Naive B cell (primary cell): ENCODE measurements around the gene TLR5. TPM values are rescaled to one million over a fixed set of nuclear protein-coding genes. Genes with fewer than 3 reads are reported as not detected.
"Not testable (repeated sequence)": the region's sequence is repeated elsewhere in the genome, so short reads cannot be mapped to it uniquely, and the experiment has no call there.

Experiments used
- ATAC-seq, 2 donors: fragments of 150-1000 bp; cut with Tn5 transposase; 2 replicates each; pipeline ENCODE4 v1.10.0; 2021; ENCODE audit warnings: low read depth in 2 of 2, mild to moderate bottlenecking in 2 of 2, moderate library complexity in 2 of 2
- DNase-seq: peaks from one replicate; pipeline ENCODE4 v3.0.0; 2022
- H3K27ac Mint-ChIP-seq, 6 donors: one replicate each; pipeline ENCODE4 v1.8.0; 2020 to 2022; ENCODE audit warnings: mild to moderate bottlenecking in 6 of 6, mixed read lengths in 6 of 6, moderate library complexity in 5 of 6, inconsistent platforms in 2 of 6
- H3K27me3 Mint-ChIP-seq, 3 donors: one replicate each; pipeline ENCODE4 v1.8.0; 2021 to 2022; ENCODE audit warnings: mixed read lengths in 3 of 3, mild to moderate bottlenecking in 1 of 3
- H3K36me3 Mint-ChIP-seq, 2 donors: one replicate each; pipeline ENCODE4 v1.8.0; 2020 to 2022; ENCODE audit warnings: mixed read lengths in 2 of 2, inconsistent platforms in 1 of 2, mild to moderate bottlenecking in 1 of 2
- H3K4me1 Mint-ChIP-seq, 3 donors: one replicate each; pipeline ENCODE4 v1.8.0; 2020 to 2022; ENCODE audit warnings: mixed read lengths in 3 of 3, inconsistent platforms in 1 of 3, mild to moderate bottlenecking in 1 of 3, moderate library complexity in 1 of 3
- H3K4me3 Mint-ChIP-seq, 8 donors: one replicate each; pipeline ENCODE4 v1.8.0; 2020 to 2022; ENCODE audit warnings: mild to moderate bottlenecking in 8 of 8, mixed read lengths in 8 of 8, moderate library complexity in 8 of 8, inconsistent platforms in 2 of 8
- H3K9me3 Mint-ChIP-seq, 7 donors: one replicate each; pipeline ENCODE4 v1.8.0; 2020 to 2022; ENCODE audit warnings: mixed read lengths in 7 of 7, mild to moderate bottlenecking in 5 of 7, inconsistent platforms in 2 of 7, moderate library complexity in 1 of 7
- polyA plus RNA-seq, 6 donors: library from polyadenylated mRNA; unstranded; fragments of 300-500 nt; fragmentation: Illumina TruSeq; gene quantifications; one replicate each; pipeline ENCODE4 v1.2.3, GENCODE V29; 2021; ENCODE audit warnings: low read depth in 6 of 6

Gene TLR5
- polyA plus RNA-seq, 6 donors from 2014 or later, result 0.24 to 0.91 (median 0.35) TPM; not detected in 2

DNA sequence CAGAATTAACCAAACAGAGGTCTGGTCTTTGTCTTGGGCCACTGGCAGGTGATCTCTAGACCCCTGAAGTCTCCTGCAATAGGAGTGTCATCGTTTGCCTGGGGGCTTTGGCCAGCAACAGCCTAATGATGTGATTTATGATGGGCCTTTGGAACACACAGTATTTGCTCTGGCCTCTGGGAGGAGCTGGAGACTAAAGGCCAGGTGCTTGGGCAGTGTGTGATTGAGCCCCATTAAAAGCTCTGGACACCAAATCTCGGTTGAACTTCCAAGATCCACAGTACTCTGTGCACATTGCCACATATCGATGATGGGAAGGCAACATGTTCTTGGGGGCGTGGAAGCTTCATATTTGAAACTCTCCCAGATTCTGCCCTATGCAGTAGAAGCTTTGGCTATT, 32.0 kb upstream of the TLR5 start:
- Mint-ChIP-seq H3K9me3 (peaks cover 0 to 6% (median 2%) of the 10 kb centered on the region in 7 donors), H3K27me3 (peaks cover 9 to 25% (median 23%) of the 10 kb centered on the region in 3 donors), H3K27ac (peak overlapping the region in 1 of 6 donors; percentile 52), H3K36me3 (no peaks in the 10 kb centered on the region), H3K4me3 (no peak overlapping the region), H3K4me1 (peaks cover 0 to 4% (median 0%) of the 10 kb centered on the region in 3 donors)
- DNase-seq (no peak), ATAC-seq (no peak)

DNA sequence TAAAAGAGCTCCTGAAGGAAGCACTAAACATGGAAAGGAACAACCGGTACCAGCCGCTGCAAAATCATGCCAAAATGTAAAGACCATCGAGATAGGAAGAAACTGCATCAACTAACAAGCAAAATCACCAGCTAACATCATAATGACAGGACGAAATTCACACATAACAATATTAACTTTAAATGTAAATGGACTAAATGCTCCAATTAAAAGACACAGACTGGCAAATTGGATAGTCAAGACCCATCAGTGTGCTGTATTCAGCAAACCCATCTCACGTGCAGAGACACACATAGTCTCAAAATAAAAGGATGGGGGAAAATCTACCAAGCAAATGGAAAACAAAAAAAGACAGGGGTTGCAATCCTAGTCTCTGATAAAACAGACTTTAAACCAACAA, 26.4 kb upstream of the TLR5 start:
- not testable (repeated sequence) for H3K4me3 Mint-ChIP-seq, DNase-seq, H3K9me3 Mint-ChIP-seq, H3K36me3 Mint-ChIP-seq, ATAC-seq, H3K4me1 Mint-ChIP-seq
- peaks cover 8 to 11% (median 11%) of the 10 kb centered on the region in 3 donors for H3K27me3 Mint-ChIP-seq
- H3K27ac Mint-ChIP-seq, result peak overlapping the region in 1 of 6 donors; percentile 58

DNA sequence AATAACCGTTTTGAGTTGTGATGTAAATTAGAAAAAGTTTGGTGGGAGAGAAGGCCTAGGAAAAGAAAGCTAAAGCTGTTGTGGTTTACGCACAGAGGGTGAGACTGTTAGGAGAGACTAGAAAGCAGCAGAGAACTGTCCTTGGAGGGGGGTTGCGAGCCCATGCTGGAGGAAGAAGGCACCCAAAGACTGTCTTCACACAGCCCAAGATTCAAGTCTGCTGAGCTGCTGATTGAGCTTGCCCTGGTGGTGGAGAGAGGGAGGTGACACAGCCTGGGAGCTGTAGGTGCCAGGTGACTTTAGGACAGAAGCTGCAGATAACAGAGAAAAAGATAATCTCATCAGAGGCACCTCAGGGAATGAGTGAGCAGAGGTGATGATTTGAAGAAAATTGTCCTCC, 18.3 kb upstream of the TLR5 start:
- Mint-ChIP-seq H3K4me3 (peak overlapping the region in 1 of 8 donors; percentile 57), H3K4me1 (no peaks in the 10 kb centered on the region), H3K9me3 (peaks cover 0 to 3% (median 0%) of the 10 kb centered on the region in 7 donors), H3K27me3 (peaks cover 39 to 48% (median 44%) of the 10 kb centered on the region in 3 donors), H3K36me3 (no peaks in the 10 kb centered on the region), H3K27ac (no peak overlapping the region)
- ATAC-seq, result no peak
- no peak for DNase-seq

DNA sequence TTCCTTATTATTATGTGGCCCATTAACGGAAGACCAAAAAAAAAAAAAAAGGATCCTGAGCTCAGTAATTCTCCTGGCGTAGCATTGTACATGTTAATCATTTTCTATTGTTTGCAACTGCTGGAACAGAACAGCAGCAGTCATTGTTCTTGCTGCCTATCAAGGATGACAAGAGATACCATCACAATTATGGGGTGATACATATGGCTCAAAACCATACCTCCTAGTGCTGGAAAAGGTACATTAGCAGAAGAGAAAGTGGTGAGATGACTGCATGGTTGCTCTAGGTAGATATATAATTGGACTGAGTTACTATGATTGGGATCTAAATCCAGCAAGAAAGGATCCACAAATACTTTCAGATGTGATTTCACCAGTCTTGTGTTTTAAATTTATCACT, 13.3 kb upstream of the TLR5 start:
- no peaks in the 10 kb centered on the region for H3K4me1 Mint-ChIP-seq
- H3K27ac Mint-ChIP-seq, result no peak overlapping the region
- no peaks in the 10 kb centered on the region for H3K9me3 Mint-ChIP-seq
- no peak for ATAC-seq
- no peak for DNase-seq
- H3K27me3 Mint-ChIP-seq, result peaks cover 32 to 51% (median 40%) of the 10 kb centered on the region in 3 donors
- H3K4me3 Mint-ChIP-seq, result no peak overlapping the region
- H3K36me3 Mint-ChIP-seq, result no peaks in the 10 kb centered on the region

DNA sequence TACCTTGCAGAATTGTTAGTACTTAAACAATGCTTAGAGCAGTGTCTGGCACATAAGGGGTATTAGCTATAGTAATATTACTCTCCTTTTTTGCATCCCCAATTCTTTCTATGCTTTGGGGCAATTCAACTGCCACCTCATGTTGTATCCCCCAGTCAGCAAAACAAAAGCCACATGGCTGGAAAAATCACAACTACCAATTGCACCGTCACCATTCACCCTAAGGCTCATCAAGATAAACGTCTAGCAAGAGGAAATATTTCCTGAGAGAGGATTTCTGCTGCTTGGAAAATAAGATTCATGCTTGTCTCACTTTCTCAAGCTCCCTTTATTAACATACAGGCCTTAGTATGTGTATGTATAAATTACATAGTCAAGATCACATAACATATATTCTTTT, 12.1 kb upstream of the TLR5 start:
- no peaks in the 10 kb centered on the region for H3K9me3 Mint-ChIP-seq
- peaks cover 27 to 48% (median 33%) of the 10 kb centered on the region in 3 donors for H3K27me3 Mint-ChIP-seq
- H3K4me3 Mint-ChIP-seq, result no peak overlapping the region
- H3K27ac Mint-ChIP-seq, result no peak overlapping the region
- no peak for ATAC-seq
- H3K36me3 Mint-ChIP-seq, result no peaks in the 10 kb centered on the region
- H3K4me1 Mint-ChIP-seq, result no peaks in the 10 kb centered on the region
- DNase-seq, result no peak

GRCh38 chr1:223153177-223154119, 10.4 kb upstream of the TLR5 start:
- DNase-seq, result no peak
- Mint-ChIP-seq H3K36me3 (no peaks in the 10 kb centered on the region), H3K27ac (no peak overlapping the region), H3K9me3 (peaks cover 0 to 4% (median 0%) of the 10 kb centered on the region in 7 donors), H3K27me3 (peaks cover 26 to 41% (median 30%) of the 10 kb centered on the region in 3 donors), H3K4me1 (no peaks in the 10 kb centered on the region), H3K4me3 (no peak overlapping the region)
- ATAC-seq, result no peak

DNA sequence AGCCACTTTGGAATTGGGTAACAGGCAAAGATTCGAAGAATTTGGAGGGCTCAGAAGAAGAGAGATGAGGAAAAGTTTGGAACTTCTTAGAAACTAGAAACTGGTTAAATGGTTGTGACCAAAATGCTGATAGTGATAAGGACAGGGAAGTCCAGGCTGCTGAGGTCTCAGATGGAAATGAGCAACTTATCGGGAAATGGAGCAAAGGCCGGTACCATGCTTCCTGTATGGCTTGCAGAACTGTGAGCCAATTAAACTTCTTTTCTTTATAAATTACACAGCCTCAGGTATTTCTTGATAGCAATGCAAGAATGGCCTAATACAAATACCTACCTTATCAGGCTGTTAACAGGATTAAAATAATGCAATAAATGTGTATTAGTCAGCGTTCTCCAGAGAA, 9.4 kb upstream of the TLR5 start:
- no peak for ATAC-seq
- H3K27me3 Mint-ChIP-seq, result peaks cover 25 to 49% (median 26%) of the 10 kb centered on the region in 3 donors

GRCh38 chr1:223150443-223150842, 7.4 kb upstream of the TLR5 start:
- peaks cover 5 to 15% (median 7%) of the 10 kb centered on the region in 7 donors for H3K9me3 Mint-ChIP-seq
- no peaks in the 10 kb centered on the region for H3K4me1 Mint-ChIP-seq
- no peak for ATAC-seq
- H3K4me3 Mint-ChIP-seq, result no peak overlapping the region
- H3K36me3 Mint-ChIP-seq, result peaks cover 0 to 7% of the 10 kb centered on the region in 2 donors
- H3K27ac Mint-ChIP-seq, result no peak overlapping the region
- no peak for DNase-seq
- H3K27me3 Mint-ChIP-seq, result peaks cover 38 to 68% (median 41%) of the 10 kb centered on the region in 3 donors

More for the DNA sequence above, 9.4 kb upstream of the TLR5 start:
- Mint-ChIP-seq H3K36me3 (peaks cover 0 to 7% of the 10 kb centered on the region in 2 donors), H3K4me1 (no peaks in the 10 kb centered on the region), H3K4me3 (no peak overlapping the region), H3K27ac (no peak overlapping the region), H3K9me3 (peaks cover 3 to 9% (median 3%) of the 10 kb centered on the region in 7 donors)
- no peak for DNase-seq

- Mint-ChIP-seq H3K27ac (no peak overlapping the region), H3K36me3 (peaks cover 0 to 7% of the 10 kb centered on the region in 2 donors), H3K4me1 (peaks cover 12 to 14% (median 13%) of the 10 kb centered on the region in 3 donors), H3K9me3 (peaks cover 5 to 15% (median 7%) of the 10 kb centered on the region in 7 donors), H3K27me3 (peaks cover 37 to 68% (median 41%) of the 10 kb centered on the region in 3 donors), H3K4me3 (no peak overlapping the region)
- ATAC-seq (no peak), DNase-seq (no peak)
Observed at GRCh38 chr1:223147873-223148272, 4.8 kb upstream of the TLR5 start.

DNA sequence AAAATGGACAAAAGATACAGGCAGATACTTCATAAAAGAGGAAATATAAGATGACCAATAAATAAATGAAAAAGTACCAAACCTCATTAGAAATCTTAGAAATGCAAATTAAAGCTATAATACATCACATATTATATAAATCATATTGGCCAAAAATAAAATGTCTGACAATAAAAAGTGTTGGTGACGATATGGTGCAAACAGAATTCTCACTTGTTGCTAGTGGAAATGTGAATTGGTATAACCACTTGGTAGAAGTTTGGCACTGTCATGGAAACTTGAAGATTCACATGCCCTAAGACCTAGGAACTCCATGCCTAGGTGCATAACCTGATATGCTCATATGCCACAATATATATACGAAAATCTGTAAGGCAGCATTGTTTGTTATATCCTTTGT, 4.4 kb upstream of the TLR5 start:
- no peak for ATAC-seq
- Mint-ChIP-seq H3K27ac (no peak overlapping the region), H3K36me3 (peaks cover 0 to 7% of the 10 kb centered on the region in 2 donors), H3K9me3 (peaks cover 5 to 15% (median 7%) of the 10 kb centered on the region in 7 donors), H3K4me3 (no peak overlapping the region), H3K27me3 (peaks cover 33 to 66% (median 41%) of the 10 kb centered on the region in 3 donors), H3K4me1 (peaks cover 12 to 18% (median 14%) of the 10 kb centered on the region in 3 donors)
- no peak for DNase-seq

DNA sequence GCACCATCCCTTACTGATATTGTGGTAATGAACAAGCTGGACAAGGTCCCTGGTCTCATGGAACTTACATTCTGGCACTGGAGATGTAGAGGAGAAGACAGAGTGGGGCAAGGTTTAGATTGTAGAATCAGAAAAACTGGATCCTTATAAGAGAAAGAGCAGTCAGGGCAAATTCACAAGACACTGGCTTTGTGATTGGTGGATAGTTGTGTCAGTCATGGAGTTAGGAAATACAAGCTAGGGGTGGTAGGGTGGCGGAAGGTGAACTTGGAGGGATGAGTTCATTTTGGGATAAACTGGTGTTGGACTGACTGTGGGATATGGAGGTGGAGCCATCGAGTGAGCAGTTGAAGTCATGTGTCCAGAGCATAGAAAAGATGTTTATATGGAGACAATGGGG, 3.7 kb upstream of the TLR5 start:
- ATAC-seq (no peak), DNase-seq (no peak)
- Mint-ChIP-seq H3K36me3 (peaks cover 0 to 7% of the 10 kb centered on the region in 2 donors), H3K27ac (no peak overlapping the region), H3K4me3 (no peak overlapping the region), H3K4me1 (peaks cover 12 to 18% (median 16%) of the 10 kb centered on the region in 3 donors), H3K27me3 (peaks cover 29 to 59% (median 35%) of the 10 kb centered on the region in 3 donors), H3K9me3 (peaks cover 5 to 15% (median 7%) of the 10 kb centered on the region in 7 donors)

- Mint-ChIP-seq H3K27me3 (peaks cover 26 to 49% (median 26%) of the 10 kb centered on the region in 3 donors), H3K4me1 (peaks cover 12 to 18% (median 16%) of the 10 kb centered on the region in 3 donors), H3K4me3 (peak overlapping the region in 5 of 8 donors; percentile 9 to 31 (median 16)), H3K27ac (peak overlapping the region in 1 of 6 donors; percentile 92), H3K9me3 (peaks cover 5 to 15% (median 7%) of the 10 kb centered on the region in 7 donors), H3K36me3 (peaks cover 0 to 7% of the 10 kb centered on the region in 2 donors)
- no peak for ATAC-seq
- DNase-seq, result no peak
Observed at GRCh38 chr1:223144914-223145313, 1.9 kb upstream of the TLR5 start.

DNA sequence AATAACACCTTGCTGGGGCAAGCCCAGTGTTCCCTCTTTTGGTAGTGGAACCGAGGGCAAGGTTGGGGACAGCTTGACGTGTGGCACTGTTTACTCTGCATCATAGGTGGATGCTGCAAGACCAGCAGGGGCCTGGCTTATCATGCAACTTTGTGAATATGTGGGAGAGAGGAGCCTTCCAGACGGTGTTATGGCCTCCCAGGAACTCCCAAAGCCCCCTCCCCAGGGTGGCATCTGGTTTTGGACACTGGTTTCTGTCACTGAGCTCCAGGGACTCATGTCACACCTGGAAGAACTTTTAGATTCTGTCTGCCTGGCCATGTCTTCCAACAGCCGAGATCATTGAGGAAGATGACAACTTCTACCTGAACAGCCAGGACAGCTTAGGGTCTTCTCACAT, 1.4 kb upstream of the TLR5 start:
- peaks cover 0 to 7% of the 10 kb centered on the region in 2 donors for H3K36me3 Mint-ChIP-seq
- no peak overlapping the region for H3K27ac Mint-ChIP-seq
- no peak for DNase-seq
- H3K4me1 Mint-ChIP-seq, result peaks cover 12 to 18% (median 16%) of the 10 kb centered on the region in 3 donors
- peak overlapping the region in 4 of 8 donors; percentile 12 to 71 (median 26) for H3K4me3 Mint-ChIP-seq
- peaks cover 25 to 50% (median 28%) of the 10 kb centered on the region in 3 donors for H3K27me3 Mint-ChIP-seq
- peaks cover 5 to 15% (median 7%) of the 10 kb centered on the region in 7 donors for H3K9me3 Mint-ChIP-seq
- ATAC-seq, result no peak
